ENCODE results near the gene TTC38.

TTC38 gene

DNA sequence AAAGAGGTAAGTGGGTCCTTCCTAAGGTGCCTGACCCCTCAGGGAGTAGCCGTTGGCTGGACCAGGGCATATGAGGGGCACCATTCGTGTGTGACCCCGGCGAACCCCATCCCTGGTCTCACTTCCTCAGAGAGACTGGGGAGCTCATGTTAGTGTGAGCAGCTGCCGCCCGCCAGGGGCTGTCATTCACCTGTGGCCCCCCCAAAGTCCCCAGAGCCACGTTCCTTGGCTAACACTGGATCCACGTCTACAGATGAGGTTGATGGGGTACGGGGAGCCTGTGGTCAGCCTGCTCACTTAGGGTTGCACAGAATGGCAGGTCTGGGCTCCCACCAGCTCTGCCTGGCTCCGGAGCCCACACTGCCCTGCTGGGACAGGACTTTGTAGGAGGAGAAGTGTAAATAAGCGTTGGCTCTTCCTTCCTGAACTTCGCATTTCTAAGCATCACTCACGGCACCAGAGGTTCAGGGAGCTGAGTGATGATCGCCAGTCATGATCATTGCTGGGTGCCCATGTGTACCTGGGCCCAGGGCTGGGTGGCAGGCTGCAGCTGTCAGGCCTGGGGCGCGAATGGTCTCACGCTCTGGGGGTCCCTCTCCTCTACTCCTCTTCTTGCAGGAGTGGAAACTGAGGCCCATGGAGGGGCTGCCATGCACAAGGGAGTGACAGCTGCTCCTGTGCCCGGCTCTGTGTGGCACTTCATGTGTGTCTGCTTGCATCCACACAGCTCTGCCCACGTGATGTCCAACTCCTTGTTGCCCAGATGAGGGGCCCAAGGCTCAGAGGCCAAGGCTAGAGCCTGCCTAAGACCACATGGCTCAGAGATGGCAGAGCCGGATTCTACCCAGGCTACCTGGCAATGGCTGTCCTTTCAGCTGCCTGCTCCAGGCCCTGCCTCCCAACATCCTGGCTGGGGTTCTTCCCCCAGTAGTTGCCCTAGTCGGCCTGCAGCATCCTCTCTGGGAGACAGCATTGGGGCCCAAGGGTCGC, 11.1 kb downstream of the TTC38 start:
- no peak for DNase-seq (ENCODE audit: low read depth)

DNA sequence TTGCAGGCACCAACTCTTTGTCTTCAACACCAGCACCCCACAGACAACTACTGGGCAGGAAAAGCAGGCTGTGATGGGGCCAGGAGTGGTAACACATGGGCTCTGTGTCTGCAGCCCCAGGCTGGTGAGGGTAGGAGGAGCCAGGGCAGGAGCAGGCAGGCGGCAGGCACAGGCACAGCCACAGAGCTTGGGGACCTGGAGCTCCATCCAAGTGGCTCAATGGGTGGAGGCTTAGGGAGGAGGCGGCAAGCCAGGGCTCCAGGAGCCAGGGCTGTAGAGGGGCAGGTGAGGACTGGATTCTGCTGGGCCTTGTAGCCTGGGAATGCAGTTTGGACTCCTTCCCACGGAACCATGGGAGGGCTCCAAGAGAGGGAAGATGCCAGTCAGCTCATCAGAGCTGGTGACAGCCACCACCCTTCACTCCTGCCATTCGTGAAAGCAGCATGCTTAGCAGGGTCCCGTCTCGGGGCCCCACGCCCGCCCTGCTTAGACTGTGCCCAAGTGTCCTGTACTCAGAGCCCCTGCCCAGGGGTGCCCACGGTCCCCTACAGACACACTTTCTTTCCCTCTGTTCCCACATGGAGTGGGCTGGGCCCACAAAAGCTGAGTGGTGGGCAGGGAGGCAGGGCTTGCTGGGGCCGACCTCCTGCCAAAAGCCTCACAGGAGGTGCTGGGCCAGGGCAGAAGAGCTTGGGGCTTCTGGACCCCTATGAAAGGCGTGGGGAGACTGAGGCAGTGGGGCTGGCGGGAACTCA, 12.4 kb downstream of the TTC38 start:
- DNase-seq (ENCODE audit: low read depth), result no peak

DNA sequence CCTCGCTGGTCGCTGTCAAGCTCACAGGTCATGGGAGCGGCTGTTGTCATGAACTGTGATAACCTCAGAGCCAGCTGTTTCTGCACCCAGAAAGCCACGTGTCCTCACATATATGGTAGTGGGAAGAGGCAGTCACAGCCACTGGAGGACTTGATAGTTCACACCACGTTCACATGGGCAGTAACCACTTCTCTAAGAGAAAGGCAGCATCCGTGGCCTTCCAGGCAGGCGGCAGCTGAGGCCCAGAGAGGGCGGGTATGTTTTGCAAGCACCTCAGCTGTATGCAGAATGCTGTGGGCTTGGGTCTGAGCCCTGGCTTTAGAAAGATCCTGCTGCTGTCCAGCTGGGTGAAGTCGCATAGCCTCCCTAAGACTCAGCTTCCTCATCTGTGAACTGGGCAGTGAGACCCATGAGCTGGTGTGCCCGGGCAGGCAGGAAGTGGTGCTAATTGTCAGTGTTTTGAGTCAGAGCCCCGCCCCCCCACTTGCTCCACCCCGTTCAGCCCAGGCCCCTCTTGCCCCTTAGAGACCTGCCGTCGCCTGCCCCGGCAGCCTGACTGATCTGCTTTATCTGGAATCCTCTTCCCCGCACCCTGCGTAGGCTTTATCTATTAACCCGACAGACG, 13.3 kb downstream of the TTC38 start:
- no peak for DNase-seq (ENCODE audit: low read depth)

DNA sequence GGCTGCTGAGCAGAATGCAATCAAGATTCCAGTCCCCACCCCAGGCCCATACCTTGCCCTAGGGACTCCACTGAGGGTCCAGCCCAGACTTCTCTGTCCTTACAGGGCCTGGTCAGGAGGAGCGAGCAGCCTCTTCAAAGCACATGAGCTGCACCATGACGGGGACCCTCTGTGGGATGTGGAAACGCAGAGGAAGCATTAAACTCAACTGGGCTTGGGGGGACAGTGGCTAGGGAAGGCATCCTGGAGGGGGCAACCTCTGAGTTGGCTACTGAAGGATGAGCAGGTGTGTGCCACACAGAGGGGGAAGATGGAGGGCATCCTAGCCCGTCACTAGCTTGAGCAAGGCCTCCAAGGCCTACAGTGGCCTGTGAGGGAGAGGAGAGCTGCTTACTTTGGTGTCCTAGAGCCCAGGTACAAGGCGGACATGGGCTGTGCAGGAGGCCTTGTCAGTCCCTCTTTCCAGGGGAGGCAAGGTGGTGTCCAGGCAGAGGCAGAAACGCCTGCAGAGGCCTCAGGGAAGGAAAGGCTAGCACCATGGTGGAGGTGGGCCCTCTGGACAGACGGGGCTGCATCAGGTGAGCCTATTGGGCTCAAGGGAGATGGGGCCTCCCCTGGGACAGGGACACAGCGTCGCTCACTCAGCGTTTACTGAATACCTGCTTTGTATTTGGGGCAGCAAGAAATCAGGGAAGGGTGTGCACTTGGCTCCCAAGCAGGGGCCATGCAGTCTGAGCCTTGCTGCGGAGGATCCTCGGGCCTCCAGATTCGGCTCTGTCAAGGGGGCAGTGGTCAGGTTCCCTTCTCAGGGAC, 14.3 kb downstream of the TTC38 start:
- DNase-seq (ENCODE audit: low read depth), result no peak

DNA sequence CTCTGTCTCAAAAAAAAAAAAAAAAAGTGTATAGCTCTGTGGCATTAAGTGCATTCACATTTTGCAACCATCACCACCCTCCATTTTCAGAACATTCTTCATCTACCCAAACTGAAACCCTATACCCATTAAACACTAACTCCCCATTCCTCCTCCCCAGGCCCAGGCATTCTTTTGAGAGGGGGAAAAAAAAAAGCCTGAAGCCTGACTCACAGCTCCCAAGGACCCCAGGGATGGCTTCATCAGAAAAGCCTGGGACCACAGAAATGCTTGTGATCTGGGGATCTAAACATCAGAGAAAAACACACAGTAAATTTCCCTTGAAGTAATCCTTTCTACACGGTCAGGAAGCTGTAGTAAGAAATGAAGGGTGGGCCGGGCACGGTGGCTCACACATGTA, 18.2 kb downstream of the TTC38 start:
- DNase-seq (ENCODE audit: low read depth), result no peak

DNA sequence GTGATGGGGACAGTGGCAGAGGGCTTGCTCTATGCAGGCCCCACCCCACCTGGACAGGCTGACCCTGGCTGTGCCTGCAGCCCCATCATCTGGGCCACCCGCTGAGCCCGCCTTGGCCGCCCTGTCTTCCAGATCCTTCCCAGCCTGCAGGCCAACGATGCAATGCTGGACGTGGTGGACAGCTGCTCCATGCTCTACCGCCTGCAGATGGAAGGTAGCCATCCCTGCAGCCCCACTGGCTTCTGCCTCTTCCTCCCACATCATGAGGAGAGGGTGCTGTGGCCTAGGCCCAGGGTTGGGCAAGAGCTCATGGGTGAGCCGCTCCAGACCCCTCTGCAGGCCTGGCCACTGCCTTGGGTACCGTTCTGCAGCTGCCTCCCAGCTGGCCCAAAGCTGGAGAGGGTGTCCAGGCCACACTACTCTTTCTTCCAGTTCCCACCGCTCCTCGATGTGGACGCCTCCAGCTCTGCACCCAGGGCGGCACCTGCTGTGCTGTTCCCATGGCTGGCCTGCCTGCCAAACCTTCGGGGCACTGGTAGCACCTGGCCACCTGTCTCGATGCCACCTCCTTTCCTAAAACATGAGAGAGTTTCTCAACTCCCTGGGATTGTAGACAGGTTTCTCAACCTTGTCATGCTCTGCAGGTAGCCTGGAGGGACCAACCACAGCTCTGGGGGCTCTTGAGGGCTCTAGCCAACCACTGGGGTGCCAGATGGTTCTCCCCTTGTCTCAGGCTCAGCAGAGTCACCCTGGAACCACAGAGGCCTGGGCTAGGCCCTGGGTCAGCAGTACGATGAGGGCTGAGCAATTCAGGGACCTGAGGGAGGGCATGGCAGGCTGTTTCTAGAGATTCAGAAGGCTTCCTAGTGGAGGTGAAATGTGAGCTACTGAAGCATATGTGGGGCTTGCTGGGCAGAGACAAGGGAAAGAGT, 19.4 kb downstream of the TTC38 start:
- DNase-seq (ENCODE audit: low read depth), result no peak

DNA sequence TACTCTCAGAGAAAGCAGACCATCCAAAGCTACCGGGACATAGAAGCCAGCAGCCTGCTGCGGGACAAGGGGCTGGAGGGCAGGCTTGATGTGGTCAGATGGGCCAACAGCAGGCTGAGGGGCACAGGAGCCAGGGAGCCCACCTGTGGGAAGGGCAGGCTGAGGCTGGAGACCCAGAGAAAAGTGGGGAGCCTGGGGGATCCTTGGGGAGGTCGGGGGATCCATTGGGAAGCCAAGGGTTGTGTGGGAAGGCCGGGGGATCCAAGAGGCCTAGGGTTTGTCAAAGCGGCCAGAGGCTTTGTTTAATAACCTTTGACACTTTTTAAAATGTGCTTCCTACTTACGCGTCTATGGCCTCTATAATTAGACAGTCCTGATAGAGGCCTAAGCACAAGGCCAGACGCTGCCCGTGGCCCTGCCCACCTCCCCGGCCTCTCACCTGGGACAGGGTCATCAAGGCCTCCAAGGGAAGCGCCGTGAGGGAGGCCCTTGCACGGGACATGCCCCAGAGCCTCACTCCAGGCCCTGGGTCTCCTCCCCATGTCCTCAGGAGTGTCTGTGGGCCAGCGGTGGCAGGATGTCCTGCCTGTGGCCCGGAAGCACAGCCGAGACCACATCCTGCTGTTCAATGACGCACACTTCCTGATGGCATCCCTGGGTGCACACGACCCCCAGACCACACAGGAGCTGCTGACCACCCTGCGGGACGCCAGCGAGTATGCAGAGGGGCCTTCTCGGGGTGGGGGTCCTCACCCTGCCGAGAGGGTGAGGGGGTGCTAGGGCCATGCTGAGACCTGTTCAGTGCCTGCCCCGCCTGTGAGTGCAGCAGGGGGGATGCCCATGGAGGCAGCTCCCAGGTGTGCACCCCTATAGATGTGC, 20.3 kb downstream of the TTC38 start:
- no peak for DNase-seq (ENCODE audit: low read depth)

DNA sequence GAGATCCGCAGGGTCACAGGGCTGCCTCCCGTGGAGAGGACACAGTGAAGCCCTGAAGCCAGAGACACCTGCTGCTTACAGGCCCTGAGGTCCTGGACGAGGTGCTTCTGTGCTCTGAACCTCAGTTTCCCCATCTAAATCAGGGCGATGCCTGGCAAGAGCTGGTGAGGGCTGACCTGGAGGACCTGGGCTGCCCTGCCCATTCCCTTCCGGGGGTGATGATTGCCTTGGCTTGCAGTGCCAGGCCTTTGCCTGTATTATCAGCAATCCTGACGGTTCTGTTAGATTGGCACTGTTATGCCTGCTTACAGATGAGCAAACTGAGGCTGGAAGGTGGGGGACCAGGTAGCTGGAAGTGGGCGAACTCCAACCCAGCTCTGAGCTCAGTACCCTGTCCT, 21.0 kb downstream of the TTC38 start:
- no peak for DNase-seq (ENCODE audit: low read depth)

DNA sequence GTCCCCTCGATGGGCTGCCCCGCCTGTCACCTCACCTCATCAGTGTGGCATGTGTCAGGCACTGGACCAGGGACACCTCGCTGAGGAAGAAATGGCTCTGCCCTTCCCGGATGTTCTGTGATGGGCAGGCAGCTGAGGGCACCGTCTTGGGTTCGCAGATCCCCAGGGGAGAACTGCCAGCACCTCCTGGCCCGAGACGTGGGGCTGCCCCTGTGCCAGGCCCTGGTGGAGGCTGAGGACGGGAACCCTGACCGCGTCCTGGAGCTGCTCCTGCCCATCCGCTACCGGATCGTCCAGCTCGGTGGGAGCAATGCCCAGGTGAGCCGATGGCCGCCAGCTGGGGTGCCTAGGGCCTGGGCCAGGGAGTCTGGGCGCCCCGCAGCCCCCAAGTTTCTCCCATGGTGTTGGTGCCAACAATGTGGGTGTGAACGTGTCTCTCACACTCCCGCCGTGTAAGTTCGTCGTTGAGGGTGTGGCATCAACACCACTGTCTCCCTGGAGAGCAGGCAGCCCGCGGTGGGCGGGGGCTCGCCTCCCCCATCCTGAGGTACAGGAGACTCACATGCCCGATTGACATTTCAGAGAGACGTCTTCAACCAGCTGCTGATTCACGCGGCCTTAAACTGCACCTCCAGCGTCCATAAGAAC, 21.6 kb downstream of the TTC38 start:
- no peak for DNase-seq (ENCODE audit: low read depth)

DNA sequence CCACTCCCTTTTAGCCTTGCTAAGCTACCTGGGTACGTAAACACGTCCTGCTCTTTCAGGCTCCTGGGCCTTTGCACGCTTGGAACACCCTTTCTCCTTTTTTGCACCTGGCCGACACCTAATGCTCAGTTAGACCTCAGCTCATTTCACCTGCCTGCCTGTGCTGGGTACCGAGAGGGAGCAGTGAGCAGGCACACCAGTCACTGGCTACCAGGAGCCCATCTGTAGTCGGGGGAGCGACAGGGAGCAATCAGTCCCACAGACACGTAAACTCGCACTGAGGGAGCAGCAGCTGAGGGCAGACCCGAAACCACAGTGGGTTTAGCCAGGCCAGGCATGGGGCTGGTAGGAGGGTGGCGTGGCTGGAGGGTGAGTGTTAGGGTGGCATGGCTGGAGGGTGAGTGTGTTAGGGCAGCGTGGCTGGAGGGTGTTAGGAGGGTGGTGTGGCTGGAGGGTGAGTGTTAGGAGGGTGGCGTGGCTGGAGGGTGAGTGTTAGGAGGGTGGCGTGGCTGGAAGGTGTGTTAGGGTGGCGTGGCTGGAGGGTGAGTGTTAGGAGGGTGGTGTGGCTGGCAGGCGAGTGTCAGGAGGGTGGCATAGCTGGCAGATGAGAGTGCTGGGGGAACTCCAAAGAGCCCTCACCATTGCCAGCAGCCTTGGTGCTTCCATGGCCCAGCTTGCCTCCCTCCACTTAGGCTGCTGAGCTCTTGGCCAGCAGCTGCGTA, 22.5 kb downstream of the TTC38 start:
- DNase-seq (ENCODE audit: low read depth), result no peak

DNA sequence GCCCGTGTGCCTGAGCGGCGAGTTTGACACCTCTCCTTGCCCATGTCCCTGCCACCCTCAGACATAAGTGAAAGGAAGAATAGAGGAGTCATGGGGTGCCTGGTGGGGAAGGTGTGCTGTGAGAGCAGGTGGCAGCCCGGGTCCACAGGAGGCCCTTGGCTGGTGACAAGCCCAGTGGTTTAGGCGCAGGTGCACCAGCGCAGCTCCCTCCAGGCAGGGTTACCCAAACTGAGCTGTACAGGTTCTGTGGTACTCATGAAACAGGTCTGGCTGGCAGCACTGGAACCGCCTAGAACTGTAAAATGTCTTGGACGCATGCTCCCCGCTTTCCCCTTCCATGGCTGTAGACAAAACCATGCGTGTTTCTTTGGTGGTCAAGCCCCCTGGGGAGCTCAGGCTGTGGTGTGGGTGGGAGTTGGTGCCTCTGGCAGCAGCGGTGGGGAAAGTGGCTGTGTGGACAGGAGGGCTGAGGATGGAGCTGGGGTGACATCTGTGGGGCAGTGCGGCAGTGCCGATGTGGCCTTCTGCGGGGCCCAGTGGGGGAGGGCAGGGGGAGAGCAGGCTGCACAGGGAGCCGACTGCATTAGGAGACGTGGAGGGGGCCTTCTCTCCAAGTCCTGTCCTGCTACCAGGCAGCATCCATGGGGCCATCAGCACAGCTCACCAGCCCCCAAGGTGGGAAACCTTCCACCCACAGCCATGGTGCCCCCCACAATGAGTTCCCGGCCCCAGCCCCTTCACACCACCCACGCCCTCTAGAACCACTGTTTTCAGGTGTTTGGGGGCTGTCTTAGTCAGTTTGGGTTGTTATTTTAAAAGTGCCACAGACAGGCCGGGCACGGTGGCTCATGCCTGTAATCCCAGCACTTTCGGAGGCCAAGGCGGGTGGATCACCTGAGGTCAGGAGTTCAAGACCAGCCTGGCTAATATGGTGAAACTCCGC, 23.3 kb downstream of the TTC38 start:
- DNase-seq (ENCODE audit: low read depth), result no peak

DNA sequence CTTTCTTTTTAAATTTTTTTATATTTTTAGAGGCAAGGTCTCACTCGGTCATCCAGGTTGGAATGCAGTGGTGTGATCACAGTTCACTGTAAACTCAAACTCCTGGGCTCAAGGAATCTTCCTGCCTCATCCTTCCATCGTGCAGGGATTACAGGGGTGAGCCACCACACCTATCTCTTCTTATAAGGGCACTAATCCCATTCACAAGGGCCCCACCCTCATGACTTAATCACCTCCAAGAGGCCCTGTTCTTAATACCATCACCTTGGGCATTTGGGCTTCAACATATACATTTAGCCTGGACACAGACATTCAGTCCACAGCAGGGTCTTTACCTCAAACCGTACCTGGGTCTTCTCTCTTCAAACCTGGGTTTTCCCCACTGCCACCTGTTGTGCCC, 24.4 kb downstream of the TTC38 start:
- DNase-seq (ENCODE audit: low read depth), result no peak

DNA sequence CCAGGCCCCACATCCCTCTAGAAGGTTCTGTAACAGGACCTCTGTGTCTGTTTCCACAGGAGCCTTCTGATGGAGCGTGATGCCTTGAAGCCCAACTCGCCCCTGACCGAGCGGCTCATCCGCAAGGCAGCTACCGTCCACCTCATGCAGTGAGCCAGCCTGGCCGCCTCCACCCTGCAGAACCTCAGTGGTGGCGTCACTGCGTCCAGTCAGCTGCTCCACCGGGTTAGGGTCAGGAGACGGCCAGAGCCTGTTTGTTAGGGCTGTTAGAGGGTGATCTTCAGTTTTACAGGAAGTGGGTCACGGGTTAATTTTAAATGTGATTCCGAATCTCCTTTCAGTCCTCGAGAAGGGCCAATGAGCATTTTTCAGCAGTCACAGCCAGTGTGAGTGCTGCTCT, 24.9 kb downstream of the TTC38 start:
- DNase-seq (ENCODE audit: low read depth), result no peak

DNA sequence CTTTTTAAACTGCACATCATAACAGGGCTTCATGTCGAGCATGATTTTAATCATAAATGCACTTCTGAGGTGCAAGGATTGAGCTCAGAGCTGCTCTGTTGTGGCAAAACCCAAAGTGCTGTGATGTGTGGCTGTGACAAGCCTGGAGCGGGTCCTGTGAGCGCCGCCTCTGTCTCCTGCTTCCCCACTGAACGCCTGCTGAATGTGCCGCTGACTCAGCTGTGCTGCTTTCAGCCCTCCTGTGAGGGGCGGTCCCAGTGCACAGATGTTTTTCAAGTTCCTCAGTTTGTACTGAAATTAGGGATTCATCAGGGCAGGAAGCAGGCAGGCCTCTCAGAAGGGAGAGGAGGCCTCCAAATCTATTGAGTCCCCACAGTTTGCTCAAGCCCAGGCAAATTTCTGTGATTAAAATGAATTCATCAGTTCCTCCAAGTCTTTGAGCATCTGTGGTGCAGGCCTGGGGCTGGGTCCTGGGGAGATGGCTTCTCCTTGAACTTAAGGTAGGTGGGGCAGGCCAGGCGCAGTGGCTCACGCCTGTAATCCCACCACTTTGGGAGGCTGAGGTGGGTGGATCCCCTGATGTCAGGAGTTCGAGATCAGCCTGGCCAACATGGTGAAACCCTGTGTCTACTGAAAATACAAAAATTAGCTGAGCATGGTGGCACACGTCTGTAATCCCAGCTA, 25.9 kb downstream of the TTC38 start:
- no peak for DNase-seq (ENCODE audit: low read depth)

DNA sequence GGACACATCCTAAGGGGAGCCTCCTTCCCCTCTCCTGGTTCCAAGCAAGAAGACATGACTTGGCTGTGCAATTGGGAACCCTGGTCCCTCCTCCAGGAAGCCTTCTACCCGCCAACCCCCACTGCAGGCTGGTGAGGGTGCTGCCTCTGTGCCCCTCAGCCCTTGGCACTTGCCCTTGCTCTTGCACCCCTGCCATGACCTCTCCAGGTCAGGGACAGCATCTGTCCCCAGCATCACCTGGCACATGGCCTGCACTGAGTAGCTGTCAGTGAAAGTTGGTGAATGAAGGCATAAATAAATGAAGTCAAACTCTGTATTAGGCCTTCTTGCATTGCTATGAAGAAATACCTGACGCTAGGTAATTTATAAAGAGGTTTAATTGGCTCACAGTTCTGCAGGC, 27.0 kb downstream of the TTC38 start:
- DNase-seq (ENCODE audit: low read depth), result no peak

DNA sequence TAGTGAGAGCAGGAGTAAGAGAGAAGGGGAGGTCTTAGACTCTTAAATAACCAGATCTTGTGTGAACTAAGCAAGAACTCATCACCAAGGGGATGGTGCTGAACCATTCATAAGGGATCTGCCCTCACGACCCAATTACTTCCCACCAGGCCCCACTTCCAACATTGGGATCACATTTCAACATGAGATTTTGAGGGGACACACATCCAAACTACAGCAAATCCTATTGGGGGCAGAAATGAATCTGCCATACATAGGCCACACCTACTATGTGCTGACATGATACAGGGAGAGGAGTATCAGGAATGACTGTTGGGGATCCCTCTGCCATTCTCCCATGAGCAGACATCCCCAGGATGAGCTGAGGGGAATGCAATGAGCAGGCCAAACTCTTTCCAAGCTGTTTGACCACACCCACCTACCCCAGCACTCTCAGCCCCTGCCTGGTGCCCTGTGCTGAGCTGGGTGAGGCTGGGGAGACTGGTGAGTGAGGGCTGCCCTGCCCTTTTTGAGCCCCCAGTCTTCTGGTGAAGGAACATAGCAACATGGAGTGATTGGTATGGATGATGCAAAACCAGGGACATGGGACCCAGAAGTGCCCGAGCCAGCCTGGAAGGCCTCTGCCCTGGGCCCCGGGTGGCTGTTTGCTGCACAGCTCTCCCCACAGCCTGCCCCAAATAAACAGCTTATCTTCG, 27.6 kb downstream of the TTC38 start:
- no peak for DNase-seq (ENCODE audit: low read depth)
